ENCODE results near the gene KBTBD7.
A peak's percentile ranks its signal among the peaks of the same experiment; 100 is the strongest.

The KBTBD7 gene, protein sequence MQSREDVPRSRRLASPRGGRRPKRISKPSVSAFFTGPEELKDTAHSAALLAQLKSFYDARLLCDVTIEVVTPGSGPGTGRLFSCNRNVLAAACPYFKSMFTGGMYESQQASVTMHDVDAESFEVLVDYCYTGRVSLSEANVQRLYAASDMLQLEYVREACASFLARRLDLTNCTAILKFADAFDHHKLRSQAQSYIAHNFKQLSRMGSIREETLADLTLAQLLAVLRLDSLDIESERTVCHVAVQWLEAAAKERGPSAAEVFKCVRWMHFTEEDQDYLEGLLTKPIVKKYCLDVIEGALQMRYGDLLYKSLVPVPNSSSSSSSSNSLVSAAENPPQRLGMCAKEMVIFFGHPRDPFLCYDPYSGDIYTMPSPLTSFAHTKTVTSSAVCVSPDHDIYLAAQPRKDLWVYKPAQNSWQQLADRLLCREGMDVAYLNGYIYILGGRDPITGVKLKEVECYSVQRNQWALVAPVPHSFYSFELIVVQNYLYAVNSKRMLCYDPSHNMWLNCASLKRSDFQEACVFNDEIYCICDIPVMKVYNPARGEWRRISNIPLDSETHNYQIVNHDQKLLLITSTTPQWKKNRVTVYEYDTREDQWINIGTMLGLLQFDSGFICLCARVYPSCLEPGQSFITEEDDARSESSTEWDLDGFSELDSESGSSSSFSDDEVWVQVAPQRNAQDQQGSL

DNA sequence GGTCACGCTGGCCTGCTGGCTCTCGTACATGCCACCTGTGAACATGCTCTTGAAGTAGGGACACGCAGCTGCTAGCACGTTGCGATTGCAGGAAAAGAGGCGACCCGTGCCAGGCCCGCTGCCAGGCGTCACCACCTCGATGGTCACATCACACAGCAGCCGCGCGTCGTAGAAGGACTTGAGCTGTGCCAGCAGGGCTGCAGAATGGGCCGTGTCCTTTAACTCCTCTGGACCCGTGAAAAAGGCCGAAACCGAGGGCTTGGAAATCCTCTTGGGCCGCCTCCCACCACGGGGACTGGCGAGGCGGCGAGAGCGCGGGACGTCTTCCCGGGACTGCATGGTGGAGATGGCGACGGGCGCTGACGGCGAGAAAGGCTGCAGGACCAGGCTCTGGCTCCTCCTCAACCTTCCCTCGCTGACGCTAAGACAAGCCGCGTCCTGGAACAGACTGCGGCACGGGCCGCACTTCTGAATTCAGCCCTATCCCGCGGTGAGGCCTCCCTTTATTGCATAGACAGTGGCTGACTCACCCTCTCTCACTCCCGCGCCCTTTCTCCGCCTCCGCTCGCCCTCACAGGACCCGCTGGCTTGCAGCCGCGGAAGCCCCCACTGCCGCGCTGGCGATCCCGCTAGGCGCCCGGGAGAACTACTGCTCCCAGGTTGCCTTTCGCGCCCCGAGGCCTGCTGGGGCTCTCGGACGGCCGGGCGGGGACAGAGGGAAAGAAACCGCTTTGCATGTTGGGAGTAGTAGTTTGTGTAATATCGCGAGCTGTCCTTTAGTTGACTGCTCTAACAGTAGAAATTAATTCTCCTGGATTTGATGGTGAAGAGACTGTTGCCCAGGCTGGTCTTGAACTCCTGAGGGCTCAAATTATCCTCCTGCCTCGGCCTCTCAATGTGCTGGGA, at the start of gene KBTBD7:
Gene KBTBD7 (minus strand): TSS at position 651 of the 906 bp plus-strand sequence. CDS start 312 bp downstream, at position 339.
- peak; percentile 93 for DNase-seq (ENCODE audit: low spot score)

DNA sequence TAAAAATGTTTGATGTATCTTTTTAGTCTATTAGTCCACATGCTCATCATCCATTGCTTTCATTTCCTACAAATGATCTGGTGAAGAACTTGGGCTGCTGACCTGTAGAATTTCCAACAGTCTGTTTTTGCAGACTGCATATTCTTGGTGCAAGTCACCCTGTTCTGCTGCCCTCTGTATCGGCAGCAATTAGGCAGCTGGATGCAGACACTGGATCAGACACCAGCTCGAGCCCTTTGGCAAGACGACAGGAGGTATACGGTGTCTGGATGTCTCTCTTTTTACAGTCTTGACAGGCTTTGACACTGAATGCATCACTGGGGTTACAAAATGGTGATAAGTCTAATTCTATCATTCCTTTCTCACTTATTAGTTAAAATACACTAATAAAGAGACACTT, 47.3 kb upstream of the KBTBD7 start:
- DNase-seq (ENCODE audit: low spot score) = no peak

DNA sequence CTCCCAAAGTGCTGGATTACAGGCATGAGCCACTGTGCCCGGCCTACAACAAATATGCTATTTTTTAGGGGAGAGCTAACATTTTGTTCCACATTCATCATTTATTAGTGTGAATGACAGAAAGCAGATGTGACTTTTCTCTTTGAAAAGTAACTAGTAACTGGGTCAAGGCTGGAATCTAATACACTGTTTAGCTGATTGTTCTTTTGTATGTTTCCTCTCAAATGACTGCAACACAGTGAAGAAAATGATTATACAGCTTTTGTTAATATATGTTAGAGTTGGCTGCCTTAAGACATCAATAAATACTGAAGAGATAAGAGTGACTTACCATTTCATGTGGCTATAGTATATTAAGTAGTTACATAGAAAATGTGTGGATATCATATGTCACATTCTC, 42.0 kb upstream of the KBTBD7 start:
- DNase-seq (ENCODE audit: low spot score) = no peak

DNA sequence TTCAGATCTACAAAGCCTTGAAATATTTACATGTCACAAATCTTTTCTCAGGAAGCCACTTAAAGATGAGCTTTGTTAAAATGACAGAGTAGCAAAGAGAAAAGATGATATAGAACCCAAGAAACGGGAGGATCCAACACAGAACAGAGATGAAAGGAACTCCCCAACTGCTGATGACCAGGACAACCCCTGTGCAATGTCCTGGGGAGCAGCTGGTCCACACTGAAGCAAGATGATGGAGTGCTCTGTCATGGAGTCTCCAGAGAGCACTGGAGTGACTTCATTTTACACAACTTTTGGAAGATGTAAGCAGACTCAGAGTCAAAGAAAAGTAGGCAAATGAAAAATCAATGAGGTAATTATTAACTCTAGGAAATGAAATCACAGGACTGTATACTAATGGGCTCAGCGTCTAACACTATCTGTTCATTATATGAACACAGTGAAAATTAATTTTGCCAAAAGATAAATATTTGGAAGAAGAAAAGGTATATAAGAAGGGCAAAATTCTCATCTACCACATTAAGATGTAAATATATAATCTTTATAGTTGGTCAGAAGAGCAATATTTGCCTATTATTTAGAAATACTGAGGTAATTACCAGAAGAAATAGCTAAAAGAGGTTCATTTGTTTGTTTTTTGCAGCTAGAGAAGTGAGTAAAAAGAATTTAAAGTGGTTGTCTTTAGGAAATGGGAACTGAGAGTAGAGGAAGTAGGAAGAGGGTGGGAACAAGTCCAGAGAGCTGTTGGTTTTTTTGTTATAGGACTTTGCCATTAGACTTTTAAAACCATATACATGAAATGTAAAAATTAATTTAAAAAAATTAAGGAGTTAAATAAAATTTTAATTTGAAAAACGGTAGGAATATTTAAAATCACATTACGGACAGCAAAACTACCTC, 38.5 kb upstream of the KBTBD7 start:
- DNase-seq (ENCODE audit: low spot score) = no peak

DNA sequence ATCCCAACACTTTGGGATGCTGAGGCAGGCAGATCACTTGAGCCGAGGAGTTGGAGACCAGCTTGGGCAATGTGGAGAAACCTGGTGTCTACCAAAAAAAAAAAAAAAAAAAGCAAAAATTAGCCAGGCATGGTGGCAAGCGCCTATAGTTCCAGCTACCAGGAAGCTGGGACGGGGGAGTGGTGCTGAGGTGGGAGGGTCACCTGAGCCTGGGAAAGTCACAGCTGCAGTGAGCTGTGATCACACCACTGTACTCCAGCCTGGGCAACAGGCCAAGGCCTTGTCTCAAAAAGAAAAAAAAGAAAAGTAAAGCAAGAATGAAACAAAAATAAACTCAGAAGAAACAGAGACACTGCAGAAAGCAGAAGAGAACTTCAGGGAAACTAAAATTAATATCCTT, 37.4 kb upstream of the KBTBD7 start:
- DNase-seq (ENCODE audit: low spot score) = no peak

DNA sequence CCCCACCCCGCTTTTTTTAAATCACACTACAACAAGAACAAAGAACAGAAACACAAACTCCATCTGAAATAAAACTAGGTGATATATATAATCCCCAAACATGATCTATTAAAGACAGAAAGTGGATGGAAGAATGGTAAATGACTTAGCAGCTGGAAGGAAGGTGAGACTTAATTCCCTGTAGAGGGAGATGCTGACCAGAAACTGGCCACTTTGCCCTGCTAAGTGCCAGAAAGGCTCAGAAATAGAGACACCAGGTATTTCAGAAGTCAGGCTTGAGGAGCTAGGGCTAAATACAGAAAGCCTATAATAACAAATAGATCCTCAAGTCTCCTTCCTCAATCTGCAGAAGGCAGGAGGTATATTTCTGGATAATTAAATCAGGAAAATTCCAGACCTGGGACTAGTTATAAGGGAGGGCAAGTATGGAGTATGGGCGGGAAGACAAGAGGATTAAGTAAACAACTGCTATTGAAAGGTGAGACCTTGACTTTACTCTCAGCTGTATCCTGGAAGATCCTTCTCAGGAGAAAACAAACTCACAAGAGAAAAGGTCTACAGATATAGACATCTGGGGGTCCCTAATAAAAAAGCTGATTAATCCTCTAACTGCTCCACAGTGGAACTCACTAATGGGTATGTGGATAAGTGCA, 36.8 kb upstream of the KBTBD7 start:
- DNase-seq (ENCODE audit: low spot score) = no peak

DNA sequence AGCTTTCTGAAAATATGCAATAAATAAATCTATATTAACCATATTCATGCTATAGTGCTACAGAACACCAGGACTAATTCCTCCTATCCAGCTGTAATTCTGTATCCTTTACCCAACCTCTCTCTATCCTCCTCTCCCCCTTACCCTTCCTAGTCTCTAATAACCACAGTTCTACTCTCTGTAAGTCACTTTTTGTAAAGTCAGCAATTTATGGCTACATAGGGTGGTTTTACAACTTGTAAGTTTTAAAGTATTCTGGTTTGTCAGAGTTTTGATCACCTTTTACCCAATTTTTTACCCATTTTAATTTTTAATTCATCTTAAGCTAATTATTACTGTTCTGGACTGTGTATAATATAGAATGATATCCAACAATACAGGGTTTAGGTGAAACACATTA, 35.0 kb upstream of the KBTBD7 start:
- DNase-seq (ENCODE audit: low spot score) = no peak

DNA sequence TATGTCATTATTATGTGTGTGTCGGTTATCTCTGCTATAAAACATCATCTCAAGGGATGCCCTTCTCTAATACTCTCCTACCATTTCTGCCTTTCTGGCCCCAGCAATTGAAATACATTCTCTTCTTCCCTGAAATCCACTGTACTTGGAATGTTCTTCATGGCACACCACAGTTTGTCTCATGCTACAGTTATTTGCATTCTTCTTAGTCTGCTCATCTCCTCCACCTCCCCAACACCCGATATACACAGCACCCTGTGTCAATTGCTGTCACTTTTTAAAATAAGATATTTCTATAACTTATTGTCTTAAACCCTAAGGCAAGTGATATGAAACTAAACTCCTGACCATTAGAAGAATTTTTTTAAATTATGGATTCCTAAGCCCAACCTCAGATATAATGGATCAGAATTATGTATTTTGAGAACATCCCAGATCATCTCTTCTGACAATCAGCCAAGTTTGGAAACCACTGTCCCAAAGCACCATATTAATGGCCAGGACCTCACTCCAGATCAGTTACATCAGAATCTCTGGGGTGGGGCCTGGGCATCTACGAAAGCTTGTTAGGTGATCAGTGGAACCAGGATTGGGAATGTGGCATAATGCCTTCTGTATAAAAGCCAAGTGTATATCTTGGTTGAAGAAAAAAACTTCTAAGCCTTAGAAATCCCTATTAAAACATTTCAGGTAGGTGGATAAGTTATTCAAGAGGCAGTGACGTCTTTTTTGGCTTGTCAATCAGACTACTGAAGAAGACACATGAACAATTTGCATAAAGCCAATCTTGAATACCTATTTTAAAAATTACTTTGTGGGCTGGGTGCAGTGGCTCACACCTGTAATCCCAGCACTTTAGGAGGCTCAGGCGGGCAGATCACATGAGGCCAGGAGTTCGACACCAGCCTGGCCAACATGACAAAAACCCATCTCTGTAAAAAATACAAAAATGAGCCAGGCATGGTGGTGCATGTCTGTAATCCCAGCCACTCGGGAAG, 30.0 kb upstream of the KBTBD7 start:
- no peak for DNase-seq (ENCODE audit: low spot score)

DNA sequence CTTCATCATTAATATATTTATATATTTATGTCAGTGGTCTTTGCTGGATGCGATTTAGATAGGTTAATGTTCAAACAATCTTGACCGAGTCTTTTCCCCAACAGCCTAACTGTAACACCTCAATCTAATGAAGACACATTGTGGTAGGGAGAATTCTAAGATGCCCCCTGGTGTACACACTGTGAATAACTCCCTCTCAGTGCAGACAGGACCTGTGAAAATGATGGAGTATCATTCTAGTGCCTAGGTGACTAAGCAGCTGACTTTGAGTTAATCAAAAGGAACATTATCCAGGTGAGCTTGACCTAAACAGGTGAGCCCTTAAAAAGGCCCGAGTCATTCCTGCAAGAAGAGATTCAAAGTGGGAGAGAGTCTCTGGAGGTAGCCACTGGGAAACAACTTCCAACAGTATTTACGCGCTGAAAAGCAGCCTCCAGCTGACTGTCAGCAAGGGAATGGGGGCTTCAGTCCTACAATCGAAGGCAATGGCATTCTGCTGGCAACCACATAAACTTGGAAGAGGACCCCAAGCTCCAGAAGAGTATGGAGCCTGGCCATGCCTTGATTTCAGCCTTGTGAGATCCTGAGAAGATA, 28.0 kb upstream of the KBTBD7 start:
- DNase-seq (ENCODE audit: low spot score) = peak; percentile 70

DNA sequence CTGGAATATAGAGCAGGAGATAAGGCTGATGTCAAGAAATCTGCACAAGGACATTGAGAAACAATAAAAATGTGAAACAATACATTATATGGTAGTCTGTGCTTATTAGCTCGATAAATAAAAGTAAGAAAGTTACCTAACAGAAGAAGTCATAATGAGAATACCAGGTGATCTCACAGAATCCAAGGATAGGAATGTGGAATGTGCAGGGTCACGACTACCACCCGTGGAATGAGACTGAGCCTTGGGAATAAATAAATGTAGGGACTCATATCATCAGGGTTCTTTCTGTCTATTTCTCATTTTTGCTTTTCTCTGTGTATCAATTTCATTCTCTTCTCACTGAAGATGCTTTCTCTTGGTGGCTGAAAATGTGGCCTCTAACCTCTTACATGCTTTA, 26.0 kb upstream of the KBTBD7 start:
- no peak for DNase-seq (ENCODE audit: low spot score)

DNA sequence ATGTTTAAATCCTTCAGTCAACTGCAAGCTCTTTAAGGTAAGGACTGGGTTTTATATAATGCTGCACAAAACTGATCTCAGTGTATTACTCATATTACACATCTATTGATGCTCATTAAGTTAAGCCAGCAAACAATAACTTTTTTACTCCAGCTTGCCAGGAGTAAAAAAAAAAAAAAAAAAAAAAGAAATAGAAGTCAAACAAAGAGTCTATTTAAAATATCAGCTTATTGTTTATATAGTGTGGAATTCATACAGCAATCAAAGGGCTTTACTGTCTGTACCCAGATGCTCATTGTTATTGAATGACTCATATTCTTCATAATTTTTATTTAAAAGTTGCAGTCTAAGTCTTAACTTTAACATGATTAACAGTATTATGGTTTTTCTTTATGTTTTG, 21.8 kb upstream of the KBTBD7 start:
- DNase-seq (ENCODE audit: low spot score) = no peak

DNA sequence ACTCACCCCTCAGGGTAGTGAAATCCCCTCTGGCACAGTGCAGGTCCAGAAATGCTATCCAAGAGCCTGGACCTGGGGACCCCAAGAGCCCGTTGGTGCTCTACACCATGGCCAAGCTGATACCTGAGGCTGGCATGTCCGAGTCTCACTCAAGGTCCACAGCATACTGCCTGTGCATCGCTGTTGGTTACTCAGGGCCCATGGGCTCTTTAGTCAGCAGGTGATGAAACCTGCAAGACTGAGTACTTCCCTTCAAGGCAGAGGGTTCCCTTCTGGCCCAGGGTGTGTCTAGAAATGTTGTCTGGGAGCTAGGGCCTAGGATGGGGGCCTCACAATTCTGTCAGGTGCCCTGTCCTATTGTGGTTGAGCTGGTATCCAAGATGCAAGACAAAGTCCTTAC, 19.6 kb upstream of the KBTBD7 start:
- no peak for DNase-seq (ENCODE audit: low spot score)

DNA sequence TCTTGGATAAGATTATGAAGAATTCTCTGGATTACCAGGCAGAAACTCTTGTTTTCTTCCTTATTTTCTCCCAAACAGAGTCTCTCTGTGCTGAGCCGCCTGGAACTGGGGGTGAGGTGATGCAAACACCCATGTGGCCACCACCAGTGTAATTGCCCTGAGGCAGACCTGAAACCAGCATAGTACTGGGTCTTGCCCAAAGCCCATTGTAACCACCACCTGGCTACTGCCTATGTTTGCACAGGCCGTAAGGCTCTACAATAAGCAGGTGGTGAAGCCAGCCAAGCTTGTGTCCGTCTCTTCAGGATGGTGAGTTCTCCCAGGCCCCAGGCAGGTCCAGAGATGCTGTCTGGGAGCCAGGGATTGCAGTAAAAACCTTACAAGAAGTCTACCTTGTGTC, 18.9 kb upstream of the KBTBD7 start:
- no peak for DNase-seq (ENCODE audit: low spot score)

DNA sequence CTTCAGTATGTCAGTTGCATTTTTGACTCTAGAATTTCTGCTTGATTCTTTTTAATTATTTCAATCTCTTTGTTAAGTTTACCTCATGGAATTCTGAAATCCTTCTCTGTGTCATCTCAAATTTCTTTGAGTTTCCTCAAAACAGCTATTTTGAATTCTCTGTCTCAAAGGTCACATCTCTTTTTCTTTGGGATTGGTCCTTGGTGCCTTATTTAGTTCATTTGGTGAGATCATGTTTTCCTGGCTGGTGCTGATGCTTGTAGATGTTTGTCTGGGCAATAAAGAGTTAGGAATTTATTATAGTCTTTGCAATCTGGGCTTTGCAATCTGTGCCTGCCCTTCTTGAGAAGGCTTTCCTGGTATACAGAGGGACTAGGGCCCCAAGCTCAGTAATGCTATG, 18.5 kb upstream of the KBTBD7 start:
- no peak for DNase-seq (ENCODE audit: low spot score)

DNA sequence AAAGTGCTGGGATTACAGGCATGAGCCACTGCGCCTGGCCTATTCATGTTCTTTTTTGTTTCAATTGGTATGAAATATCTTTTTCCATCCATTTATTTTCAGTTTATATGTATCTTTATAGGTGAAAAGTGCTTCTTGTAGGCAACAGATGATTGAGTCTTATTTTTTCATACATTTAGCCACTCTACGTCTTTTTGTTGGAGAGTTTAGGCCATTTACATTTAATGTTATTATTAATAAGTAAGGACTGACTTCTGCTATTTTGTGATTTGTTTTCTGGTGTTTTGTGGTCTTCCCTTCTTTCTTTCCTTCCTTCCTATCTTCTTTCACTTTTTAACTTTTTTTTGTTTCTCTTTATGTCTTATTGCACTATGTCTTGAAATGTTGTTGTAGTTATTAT, 16.7 kb upstream of the KBTBD7 start:
- no peak for DNase-seq (ENCODE audit: low spot score)

DNA sequence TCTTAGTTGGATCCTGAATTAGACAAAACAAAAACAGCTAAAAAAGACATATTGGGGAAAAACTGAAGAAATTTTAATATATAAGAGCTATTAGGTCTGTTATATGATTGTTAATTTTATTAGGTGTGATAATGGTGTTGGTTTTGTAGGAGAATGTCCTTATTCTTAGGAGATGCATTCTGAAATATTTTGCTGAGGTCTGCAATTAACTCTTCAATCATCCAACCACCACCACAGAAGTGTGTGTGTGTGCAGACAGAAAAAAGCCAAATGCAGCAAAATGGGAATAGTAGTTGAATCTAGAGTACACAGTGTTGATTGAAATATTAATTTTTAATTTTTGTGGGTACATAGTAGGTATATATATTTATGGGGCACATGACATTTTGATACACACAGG, 12.1 kb upstream of the KBTBD7 start:
- DNase-seq (ENCODE audit: low spot score) = no peak

DNA sequence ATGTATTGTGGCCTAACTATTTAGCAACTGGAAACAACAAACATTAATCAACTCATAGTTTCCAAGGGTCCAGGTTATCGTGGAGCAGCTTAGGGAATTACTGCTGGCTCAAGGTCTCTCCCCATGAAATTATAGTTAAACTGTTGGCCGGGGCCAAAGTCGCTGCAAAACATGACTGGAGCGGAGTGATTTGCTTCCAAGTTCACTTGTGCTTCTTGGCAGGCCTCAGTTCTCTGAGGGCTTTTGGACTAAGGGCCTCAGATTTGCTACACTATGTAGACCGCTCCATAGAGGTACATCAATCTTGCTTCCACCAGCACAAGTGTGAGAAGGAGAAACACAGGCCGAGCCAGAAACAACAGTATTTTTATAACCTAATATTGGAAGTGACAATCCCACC, 9.4 kb upstream of the KBTBD7 start:
- DNase-seq (ENCODE audit: low spot score) = no peak

DNA sequence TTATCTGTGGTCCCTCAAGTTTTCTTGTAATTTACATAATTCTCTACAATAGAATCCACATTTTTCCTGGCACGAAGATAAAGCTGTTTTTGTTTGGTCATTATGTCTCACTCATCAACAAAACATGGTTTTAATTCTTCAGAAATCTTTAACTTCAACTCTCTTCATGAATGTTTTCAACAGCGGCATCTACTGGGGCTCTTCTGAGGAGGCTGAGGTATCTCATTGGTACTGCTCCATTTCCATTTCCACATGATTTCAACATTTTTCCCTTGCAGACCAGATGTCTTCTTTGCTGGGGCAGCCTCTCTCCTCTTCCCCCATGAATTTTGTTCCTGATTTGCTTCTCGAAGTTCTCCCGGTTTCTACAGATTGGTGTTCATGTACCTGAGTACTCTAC, 5.8 kb upstream of the KBTBD7 start:
- DNase-seq (ENCODE audit: low spot score) = no peak

DNA sequence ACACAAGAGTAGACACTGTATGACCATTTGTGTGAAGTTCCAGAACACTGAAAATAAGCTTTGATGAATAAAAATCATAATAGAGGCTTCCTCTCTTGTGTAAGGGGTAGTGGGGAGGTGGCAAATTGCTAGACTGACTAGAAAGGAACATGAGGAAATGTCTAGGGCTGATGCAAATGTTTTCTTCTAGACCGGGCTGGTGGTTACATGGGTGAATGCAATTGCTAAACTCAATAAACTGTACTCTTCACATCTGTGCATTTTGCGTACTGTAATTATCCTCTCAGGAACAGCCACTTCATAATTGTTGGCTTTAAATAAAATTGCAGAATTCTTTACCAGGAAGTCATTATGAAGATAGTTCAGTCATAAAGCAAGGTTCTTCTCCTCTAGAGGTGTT, 5.2 kb upstream of the KBTBD7 start:
- no peak for DNase-seq (ENCODE audit: low spot score)

Data from CD4-positive, alpha-beta T cell treated with Interleukin-2 at 100 ng/mL for 4 hours (primary cell).